GM23338 (cell line): ENCODE results near the gene NPAS3. TPM values are rescaled to one million over a fixed set of nuclear protein-coding genes. Genes with fewer than 3 reads are reported as not detected.

Experiments
- ATAC-seq: fragments of 200-7000 bp; cut with Tn5 transposase; 3 replicates; pipeline ENCODE4 v1.9.1; 2020
- DNase-seq: peaks from one replicate; pipeline ENCODE4 v3.0.0-alpha.2; 2015; ENCODE audit warnings: low spot score
- H2AFZ ChIP-seq: fragments of 200-600 bp; sonication (generic); 2 replicates; pipeline ENCODE4 v1.8.0; 2016; ENCODE audit warnings: antibody characterized with exemption, mild to moderate bottlenecking, moderate library complexity
- H3F3A ChIP-seq: fragments of 200-600 bp; sonication (generic); replicated peaks from 2 replicates; pipeline ENCODE4 v1.8.0; 2017; ENCODE audit warnings: antibody characterized with exemption, mixed run types, low read depth
- H3K27ac ChIP-seq: fragments of 200-600 bp; sonication (generic); 2 replicates; pipeline ENCODE4 v1.6.1; 2016; ENCODE audit warnings: low read depth
- H3K27me3 ChIP-seq: fragments of 200-600 bp; sonication (generic); 2 replicates; pipeline ENCODE4 v1.8.0; 2016; ENCODE audit warnings: mild to moderate bottlenecking, mixed run types, moderate library complexity; ENCODE audit not compliant: insufficient read depth
- H3K36me3 ChIP-seq: fragments of 200-600 bp; sonication (generic); 2 replicates; pipeline ENCODE4 v1.8.0; 2016; ENCODE audit warnings: mild to moderate bottlenecking; ENCODE audit not compliant: insufficient read depth
- H3K4me1 ChIP-seq: fragments of 200-600 bp; sonication (generic); 2 replicates; pipeline ENCODE4 v1.8.0; 2016; ENCODE audit warnings: mild to moderate bottlenecking, moderate library complexity; ENCODE audit not compliant: insufficient read depth
- H3K4me2 ChIP-seq: fragments of 200-600 bp; sonication (generic); 2 replicates; pipeline ENCODE4 v1.7.1; 2017; ENCODE audit warnings: mixed run types
- H3K4me3 ChIP-seq: fragments of 200-600 bp; sonication (generic); 2 replicates; pipeline ENCODE4 v1.6.1; 2016; ENCODE audit warnings: mixed run types
- H3K79me2 ChIP-seq: fragments of 200-600 bp; sonication (generic); replicated peaks from 2 replicates; pipeline ENCODE4 v1.8.0; 2017; ENCODE audit warnings: mild to moderate bottlenecking; ENCODE audit not compliant: insufficient read depth
- H3K9me2 ChIP-seq: fragments of 200-600 bp; sonication (generic); 2 replicates; pipeline ENCODE4 v1.8.0; 2017; ENCODE audit not compliant: insufficient read depth
- H4K20me1 ChIP-seq: fragments of 200-600 bp; sonication (generic); replicated peaks from 2 replicates; pipeline ENCODE4 v1.8.0; 2017; ENCODE audit warnings: mild to moderate bottlenecking; ENCODE audit not compliant: insufficient read depth
- H3K27ac Mint-ChIP-seq: 2 replicates; pipeline ENCODE4 v1.8.0; 2020; ENCODE audit warnings: inconsistent platforms, mild to moderate bottlenecking, moderate library complexity, mixed read lengths
- H3K27me3 Mint-ChIP-seq: 3 replicates; pipeline ENCODE4 v1.8.0; 2022; ENCODE audit warnings: low read depth, mild to moderate bottlenecking, moderate library complexity, mixed read lengths, inconsistent platforms; ENCODE audit not compliant: insufficient read depth, poor library complexity
- H3K36me3 Mint-ChIP-seq: 3 replicates; pipeline ENCODE4 v1.8.0; 2021; ENCODE audit warnings: low read depth, mild to moderate bottlenecking, inconsistent platforms, moderate library complexity, mixed read lengths
- H3K4me1 Mint-ChIP-seq: 3 replicates; pipeline ENCODE4 v1.8.0; 2020; ENCODE audit warnings: mild to moderate bottlenecking, inconsistent platforms, mixed read lengths
- H3K4me3 Mint-ChIP-seq: 3 replicates; pipeline ENCODE4 v1.8.0; 2021; ENCODE audit warnings: moderate library complexity, mild to moderate bottlenecking, inconsistent platforms, mixed read lengths
- H3K9me3 Mint-ChIP-seq: 3 replicates; pipeline ENCODE4 v1.8.0; 2020; ENCODE audit warnings: moderate library complexity, mild to moderate bottlenecking, inconsistent platforms, mixed read lengths
- CREB1 ChIP-seq: fragments of 250-450 bp; sonication (Bioruptor Pico); IDR thresholded peaks from 2 replicates; pipeline ENCODE4 v1.5.0; 2020; ENCODE audit warnings: low read depth, mild to moderate bottlenecking, moderate library complexity
- EZH2 ChIP-seq: fragments of 200-600 bp; sonication (generic); IDR thresholded peaks from one replicate; pipeline ENCODE4 v1.8.0; 2017; ENCODE audit warnings: antibody characterized with exemption, mild to moderate bottlenecking, low read depth; ENCODE audit not compliant: unreplicated experiment
- EZH2phosphoT487 ChIP-seq: fragments of 200-600 bp; sonication (generic); IDR thresholded peaks from one replicate; pipeline ENCODE4 v1.8.1; 2018; ENCODE audit warnings: antibody characterized with exemption; ENCODE audit not compliant: unreplicated experiment
- JUNB ChIP-seq: IDR thresholded peaks from one replicate; pipeline ENCODE4 v1.6.1; 2016; ENCODE audit warnings: antibody characterized with exemption; ENCODE audit not compliant: unreplicated experiment
- NANOG ChIP-seq: IDR thresholded peaks from 2 replicates; pipeline ENCODE4 v1.6.1; 2016; ENCODE audit warnings: antibody characterized with exemption, borderline replicate concordance
- POLR2AphosphoS5 ChIP-seq: IDR thresholded peaks from 2 replicates; pipeline ENCODE4 v1.6.1; 2016; ENCODE audit warnings: antibody characterized with exemption, low read depth
- REST ChIP-seq: IDR thresholded peaks from one replicate; pipeline ENCODE4 v1.6.1; 2018; ENCODE audit warnings: antibody characterized with exemption; ENCODE audit not compliant: unreplicated experiment
- STAT1 ChIP-seq: IDR thresholded peaks from one replicate; pipeline ENCODE4 v1.6.1; 2016; ENCODE audit warnings: antibody characterized with exemption; ENCODE audit not compliant: unreplicated experiment
- ZNF114 ChIP-seq: fragments of 250-450 bp; sonication (Bioruptor Pico); IDR thresholded peaks from 2 replicates; pipeline ENCODE4 v1.5.0; 2020; ENCODE audit warnings: mild to moderate bottlenecking, moderate library complexity
- ZNF331 ChIP-seq: fragments of 250-450 bp; sonication (Bioruptor Pico); IDR thresholded peaks from 2 replicates; pipeline ENCODE4 v1.5.0; 2020; ENCODE audit warnings: low read depth, mild to moderate bottlenecking, moderate library complexity
- polyA plus RNA-seq: library from polyadenylated mRNA; unstranded; fragments of >200 nt; fragmentation: Nextera tagmentation; extraction: Ambion mirVana; gene quantifications from 2 replicates; pipeline ENCODE4 v1.2.1, GENCODE V29; 2016
- total RNA-seq: library from RNA; depleted of rRNA; stranded (reverse); fragments of >200 nt; shearing (Covaris generic); gene quantifications from 2 replicates; pipeline ENCODE4 v1.2.3, GENCODE V29; 2014
- TF ChIP-seq, protein P1 (sequence below): fragments of 250-450 bp; sonication (Bioruptor Pico); IDR thresholded peaks from 2 replicates; pipeline ENCODE4 v1.5.0; 2020; ENCODE audit warnings: mild to moderate bottlenecking, moderate library complexity
- TF ChIP-seq, protein P2 (sequence below): IDR thresholded peaks from 2 replicates; pipeline ENCODE4 v1.6.1; 2016; ENCODE audit warnings: antibody characterized with exemption
- TF ChIP-seq, protein P3 (sequence below), 2 experiments: fragments of 200-600 bp in 1 of 2; sonication (generic) in 1 of 2; conservative IDR thresholded peaks; 2 replicates each; pipeline versions ENCODE4 v1.5.1 to v1.6.1; 2016 to 2017; ENCODE audit warnings: antibody characterized with exemption in 2 of 2, low read depth in 2 of 2, mild to moderate bottlenecking in 2 of 2, moderate library complexity in 1 of 2

The NPAS3 gene
- total and polyA plus RNA-seq, 2 experiments from 2014 or later: 0.17 to 0.19 TPM

DNA sequence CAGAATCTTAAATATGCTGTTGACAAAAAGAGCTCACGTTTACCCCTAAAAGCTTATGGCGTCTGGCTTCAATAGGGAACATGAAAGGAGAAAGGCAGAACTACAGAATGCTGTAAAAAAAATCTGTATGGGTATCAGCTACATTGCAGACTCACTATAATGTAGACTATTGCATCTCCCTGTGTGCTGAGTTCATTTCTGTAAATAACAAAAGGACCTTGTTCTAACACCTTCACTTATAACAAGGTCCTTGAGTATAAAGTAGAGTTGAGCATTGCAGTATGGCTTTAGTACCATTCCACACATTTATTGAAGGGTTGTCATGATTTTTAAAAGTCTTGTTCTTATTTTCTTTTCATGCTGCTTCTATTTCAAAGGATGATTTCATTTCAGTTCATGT lies 165.3 kb downstream of the NPAS3 start:
- no peak for ATAC-seq
- TF ChIP-seq, protein P1, sequence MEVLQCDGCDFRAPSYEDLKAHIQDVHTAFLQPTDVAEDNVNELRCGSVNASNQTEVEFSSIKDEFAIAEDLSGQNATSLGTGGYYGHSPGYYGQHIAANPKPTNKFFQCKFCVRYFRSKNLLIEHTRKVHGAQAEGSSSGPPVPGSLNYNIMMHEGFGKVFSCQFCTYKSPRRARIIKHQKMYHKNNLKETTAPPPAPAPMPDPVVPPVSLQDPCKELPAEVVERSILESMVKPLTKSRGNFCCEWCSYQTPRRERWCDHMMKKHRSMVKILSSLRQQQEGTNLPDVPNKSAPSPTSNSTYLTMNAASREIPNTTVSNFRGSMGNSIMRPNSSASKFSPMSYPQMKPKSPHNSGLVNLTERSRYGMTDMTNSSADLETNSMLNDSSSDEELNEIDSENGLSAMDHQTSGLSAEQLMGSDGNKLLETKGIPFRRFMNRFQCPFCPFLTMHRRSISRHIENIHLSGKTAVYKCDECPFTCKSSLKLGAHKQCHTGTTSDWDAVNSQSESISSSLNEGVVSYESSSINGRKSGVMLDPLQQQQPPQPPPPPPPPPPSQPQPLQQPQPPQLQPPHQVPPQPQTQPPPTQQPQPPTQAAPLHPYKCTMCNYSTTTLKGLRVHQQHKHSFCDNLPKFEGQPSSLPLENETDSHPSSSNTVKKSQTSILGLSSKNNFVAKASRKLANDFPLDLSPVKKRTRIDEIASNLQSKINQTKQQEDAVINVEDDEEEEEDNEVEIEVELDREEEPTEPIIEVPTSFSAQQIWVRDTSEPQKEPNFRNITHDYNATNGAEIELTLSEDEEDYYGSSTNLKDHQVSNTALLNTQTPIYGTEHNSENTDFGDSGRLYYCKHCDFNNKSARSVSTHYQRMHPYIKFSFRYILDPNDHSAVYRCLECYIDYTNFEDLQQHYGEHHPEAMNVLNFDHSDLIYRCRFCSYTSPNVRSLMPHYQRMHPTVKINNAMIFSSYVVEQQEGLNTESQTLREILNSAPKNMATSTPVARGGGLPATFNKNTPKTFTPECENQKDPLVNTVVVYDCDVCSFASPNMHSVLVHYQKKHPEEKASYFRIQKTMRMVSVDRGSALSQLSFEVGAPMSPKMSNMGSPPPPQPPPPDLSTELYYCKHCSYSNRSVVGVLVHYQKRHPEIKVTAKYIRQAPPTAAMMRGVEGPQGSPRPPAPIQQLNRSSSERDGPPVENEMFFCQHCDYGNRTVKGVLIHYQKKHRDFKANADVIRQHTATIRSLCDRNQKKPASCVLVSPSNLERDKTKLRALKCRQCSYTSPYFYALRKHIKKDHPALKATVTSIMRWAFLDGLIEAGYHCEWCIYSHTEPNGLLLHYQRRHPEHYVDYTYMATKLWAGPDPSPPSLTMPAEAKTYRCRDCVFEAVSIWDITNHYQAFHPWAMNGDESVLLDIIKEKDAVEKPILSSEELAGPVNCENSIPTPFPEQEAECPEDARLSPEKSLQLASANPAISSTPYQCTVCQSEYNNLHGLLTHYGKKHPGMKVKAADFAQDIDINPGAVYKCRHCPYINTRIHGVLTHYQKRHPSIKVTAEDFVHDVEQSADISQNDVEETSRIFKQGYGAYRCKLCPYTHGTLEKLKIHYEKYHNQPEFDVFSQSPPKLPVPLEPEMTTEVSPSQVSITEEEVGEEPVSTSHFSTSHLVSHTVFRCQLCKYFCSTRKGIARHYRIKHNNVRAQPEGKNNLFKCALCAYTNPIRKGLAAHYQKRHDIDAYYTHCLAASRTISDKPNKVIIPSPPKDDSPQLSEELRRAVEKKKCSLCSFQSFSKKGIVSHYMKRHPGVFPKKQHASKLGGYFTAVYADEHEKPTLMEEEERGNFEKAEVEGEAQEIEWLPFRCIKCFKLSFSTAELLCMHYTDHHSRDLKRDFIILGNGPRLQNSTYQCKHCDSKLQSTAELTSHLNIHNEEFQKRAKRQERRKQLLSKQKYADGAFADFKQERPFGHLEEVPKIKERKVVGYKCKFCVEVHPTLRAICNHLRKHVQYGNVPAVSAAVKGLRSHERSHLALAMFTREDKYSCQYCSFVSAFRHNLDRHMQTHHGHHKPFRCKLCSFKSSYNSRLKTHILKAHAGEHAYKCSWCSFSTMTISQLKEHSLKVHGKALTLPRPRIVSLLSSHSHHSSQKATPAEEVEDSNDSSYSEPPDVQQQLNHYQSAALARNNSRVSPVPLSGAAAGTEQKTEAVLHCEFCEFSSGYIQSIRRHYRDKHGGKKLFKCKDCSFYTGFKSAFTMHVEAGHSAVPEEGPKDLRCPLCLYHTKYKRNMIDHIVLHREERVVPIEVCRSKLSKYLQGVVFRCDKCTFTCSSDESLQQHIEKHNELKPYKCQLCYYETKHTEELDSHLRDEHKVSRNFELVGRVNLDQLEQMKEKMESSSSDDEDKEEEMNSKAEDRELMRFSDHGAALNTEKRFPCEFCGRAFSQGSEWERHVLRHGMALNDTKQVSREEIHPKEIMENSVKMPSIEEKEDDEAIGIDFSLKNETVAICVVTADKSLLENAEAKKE (CRISPR knock-in tag): no peak
- TF ChIP-seq STAT1 (no peak), JUNB (no peak), EZH2phosphoT487 (no peak), NANOG (no peak), EZH2 (no peak), CREB1 (CRISPR knock-in tag) (no peak), REST (no peak), ZNF114 (CRISPR knock-in tag) (no peak), POLR2AphosphoS5 (no peak), ZNF331 (CRISPR knock-in tag) (no peak)
- TF ChIP-seq, protein P2, sequence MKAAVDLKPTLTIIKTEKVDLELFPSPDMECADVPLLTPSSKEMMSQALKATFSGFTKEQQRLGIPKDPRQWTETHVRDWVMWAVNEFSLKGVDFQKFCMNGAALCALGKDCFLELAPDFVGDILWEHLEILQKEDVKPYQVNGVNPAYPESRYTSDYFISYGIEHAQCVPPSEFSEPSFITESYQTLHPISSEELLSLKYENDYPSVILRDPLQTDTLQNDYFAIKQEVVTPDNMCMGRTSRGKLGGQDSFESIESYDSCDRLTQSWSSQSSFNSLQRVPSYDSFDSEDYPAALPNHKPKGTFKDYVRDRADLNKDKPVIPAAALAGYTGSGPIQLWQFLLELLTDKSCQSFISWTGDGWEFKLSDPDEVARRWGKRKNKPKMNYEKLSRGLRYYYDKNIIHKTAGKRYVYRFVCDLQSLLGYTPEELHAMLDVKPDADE: no peak
- TF ChIP-seq, protein P3, sequence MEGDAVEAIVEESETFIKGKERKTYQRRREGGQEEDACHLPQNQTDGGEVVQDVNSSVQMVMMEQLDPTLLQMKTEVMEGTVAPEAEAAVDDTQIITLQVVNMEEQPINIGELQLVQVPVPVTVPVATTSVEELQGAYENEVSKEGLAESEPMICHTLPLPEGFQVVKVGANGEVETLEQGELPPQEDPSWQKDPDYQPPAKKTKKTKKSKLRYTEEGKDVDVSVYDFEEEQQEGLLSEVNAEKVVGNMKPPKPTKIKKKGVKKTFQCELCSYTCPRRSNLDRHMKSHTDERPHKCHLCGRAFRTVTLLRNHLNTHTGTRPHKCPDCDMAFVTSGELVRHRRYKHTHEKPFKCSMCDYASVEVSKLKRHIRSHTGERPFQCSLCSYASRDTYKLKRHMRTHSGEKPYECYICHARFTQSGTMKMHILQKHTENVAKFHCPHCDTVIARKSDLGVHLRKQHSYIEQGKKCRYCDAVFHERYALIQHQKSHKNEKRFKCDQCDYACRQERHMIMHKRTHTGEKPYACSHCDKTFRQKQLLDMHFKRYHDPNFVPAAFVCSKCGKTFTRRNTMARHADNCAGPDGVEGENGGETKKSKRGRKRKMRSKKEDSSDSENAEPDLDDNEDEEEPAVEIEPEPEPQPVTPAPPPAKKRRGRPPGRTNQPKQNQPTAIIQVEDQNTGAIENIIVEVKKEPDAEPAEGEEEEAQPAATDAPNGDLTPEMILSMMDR (conservative IDR thresholded peaks at IDR 0.05; ENCODE audit: low read depth in 2 of 2): no peak
- H3K4me1 Mint-ChIP-seq: no peaks in the 10 kb centered on the region

More for the DNA sequence above, 165.3 kb downstream of the NPAS3 start:
- Histone ChIP-seq H3K9me2 (no peaks in the 10 kb centered on the region), H3K27ac (no peak overlapping the region), H3K36me3 (no peaks in the 10 kb centered on the region), H3K27me3 (no peaks in the 10 kb centered on the region), H4K20me1 (no peaks in the 10 kb centered on the region), H3K4me3 (no peak overlapping the region), H3K4me1 (no peaks in the 10 kb centered on the region), H3F3A (no peaks in the 10 kb centered on the region), H2AFZ (no peak overlapping the region; the same call in 1 of the 2 replicates), H3K79me2 (no peaks in the 10 kb centered on the region), H3K4me2 (no peak overlapping the region)
- Mint-ChIP-seq H3K27ac (no peak overlapping the region), H3K36me3 (no peaks in the 10 kb centered on the region), H3K27me3 (no peaks in the 10 kb centered on the region), H3K4me3 (no peak overlapping the region), H3K9me3 (no peaks in the 10 kb centered on the region)
- no peak for DNase-seq
